HepG2 (cell line): ENCODE data around the gene WDR81. TPM values are rescaled to one million over a fixed set of nuclear protein-coding genes. Genes with fewer than 3 reads are reported as not detected.

Experiments
- DR1 ChIP-seq: sonication (generic); formaldehyde crosslinking; IDR thresholded peaks from 2 replicates; pipeline ENCODE4 v1.8.0; 2021; ENCODE audit warnings: mild to moderate bottlenecking, missing genetic modification reagents, inconsistent platforms
- FOXP1 ChIP-seq, 2 experiments: fragments of 450-650 bp in 1 of 2; IDR thresholded peaks; 2 replicates each; pipeline ENCODE4 v1.6.1; 2017 to 2018; ENCODE audit warnings: antibody characterized with exemption in 1 of 2
- HES4 ChIP-seq: sonication (generic); formaldehyde crosslinking; IDR thresholded peaks from 2 replicates; pipeline ENCODE4 v1.9.0; 2021; ENCODE audit warnings: mild to moderate bottlenecking, missing genetic modification reagents, borderline replicate concordance
- RFX5 ChIP-seq: IDR thresholded peaks from 2 replicates; pipeline ENCODE4 v1.6.1; 2011; ENCODE audit warnings: low read depth, low read length, improper control_type of control experiment
- TFE3 ChIP-seq: IDR thresholded peaks from 2 replicates; pipeline ENCODE4 v1.6.1; 2016
- U2AF1 ChIP-seq: fragments of 200-400 bp; formaldehyde crosslinking; optimal IDR thresholded peaks from 2 replicates; pipeline ENCODE3; 2017; ENCODE audit warnings: mild to moderate bottlenecking, low read depth, low read length
- YEATS4 ChIP-seq: sonication (generic); formaldehyde crosslinking; IDR thresholded peaks from 2 replicates; pipeline ENCODE4 v1.4.0; 2020; ENCODE audit warnings: missing genetic modification reagents, borderline replicate concordance
- ZBTB42 ChIP-seq: sonication (generic); formaldehyde crosslinking; IDR thresholded peaks from 2 replicates; pipeline ENCODE4 v1.5.0; 2020; ENCODE audit warnings: mild to moderate bottlenecking, missing genetic modification reagents
- ZNF121 ChIP-seq: sonication (generic); formaldehyde crosslinking; IDR thresholded peaks from 2 replicates; pipeline ENCODE4 v1.5.0; 2020; ENCODE audit warnings: mild to moderate bottlenecking, missing genetic modification reagents
- ZNF253 ChIP-seq: sonication (generic); formaldehyde crosslinking; IDR thresholded peaks from 2 replicates; pipeline ENCODE4 v1.8.0; 2022; ENCODE audit warnings: mild to moderate bottlenecking, missing genetic modification reagents, borderline replicate concordance
- ZNF296 ChIP-seq: sonication (generic); formaldehyde crosslinking; conservative IDR thresholded peaks from 2 replicates; pipeline ENCODE4 v1.5.0; 2020; ENCODE audit warnings: mild to moderate bottlenecking, missing genetic modification reagents
- ZNF430 ChIP-seq: sonication (generic); formaldehyde crosslinking; IDR thresholded peaks from 2 replicates; pipeline ENCODE4 v1.9.0; 2021; ENCODE audit warnings: mild to moderate bottlenecking, missing genetic modification reagents
- ZNF605 ChIP-seq: sonication (generic); formaldehyde crosslinking; IDR thresholded peaks from 2 replicates; pipeline ENCODE4 v1.8.0; 2022; ENCODE audit warnings: mild to moderate bottlenecking, missing genetic modification reagents
- polyA plus RNA-seq, 8 experiments: library from polyadenylated mRNA; depleted of rRNA in 3 of 8; stranded (reverse) in 7 of 8; unstranded in 1 of 8; fragments of >200 nt; fragmentation: Illumina TruSeq in 4 of 8; extraction: Trizol in 4 of 8; gene quantifications; 2 replicates each; pipeline versions ENCODE4 v1.2.1 to v1.2.3, GENCODE V29; 2011 to 2016; ENCODE audit warnings: low read depth in 4 of 8, missing spikeins in 1 of 8, mixed read lengths in 1 of 8; ENCODE audit not compliant: insufficient read depth in 1 of 8
- total RNA-seq, 5 experiments: library from RNA; depleted of rRNA; stranded (reverse); fragments of >200 nt; fragmentation: Illumina TruSeq; extraction: Trizol; gene quantifications; 2 replicates each; pipeline ENCODE4 v1.2.3, GENCODE V29; 2016; ENCODE audit warnings: low read depth in 1 of 5
- TF ChIP-seq, protein P1 (sequence below): sonication (generic); formaldehyde crosslinking; IDR thresholded peaks from 2 replicates; pipeline ENCODE4 v1.5.0; 2020; ENCODE audit warnings: mild to moderate bottlenecking, missing genetic modification reagents, borderline replicate concordance
- TF ChIP-seq, protein P2 (sequence below): sonication (generic); formaldehyde crosslinking; conservative IDR thresholded peaks from 2 replicates; pipeline ENCODE4 v1.8.1; 2023; ENCODE audit warnings: missing genetic modification reagents
- TF ChIP-seq, protein P3 (sequence below): sonication (generic); formaldehyde crosslinking; IDR thresholded peaks from 2 replicates; pipeline ENCODE4 v1.8.0; 2023; ENCODE audit warnings: mild to moderate bottlenecking, missing genetic modification reagents

The WDR81 gene
- total and polyA plus RNA-seq, 2 of the 13 experiments (the other 11 are each of a cell fraction or from before 2014, with no cell fraction given), result 9.1 to 16.7 TPM

GRCh38 chr17:1736348-1737281 is 12.1 kb downstream of the WDR81 start (continued):
- peak; percentile 83 for TF ChIP-seq TFE3 (CRISPR knock-in tag)
- TF ChIP-seq, protein P1, sequence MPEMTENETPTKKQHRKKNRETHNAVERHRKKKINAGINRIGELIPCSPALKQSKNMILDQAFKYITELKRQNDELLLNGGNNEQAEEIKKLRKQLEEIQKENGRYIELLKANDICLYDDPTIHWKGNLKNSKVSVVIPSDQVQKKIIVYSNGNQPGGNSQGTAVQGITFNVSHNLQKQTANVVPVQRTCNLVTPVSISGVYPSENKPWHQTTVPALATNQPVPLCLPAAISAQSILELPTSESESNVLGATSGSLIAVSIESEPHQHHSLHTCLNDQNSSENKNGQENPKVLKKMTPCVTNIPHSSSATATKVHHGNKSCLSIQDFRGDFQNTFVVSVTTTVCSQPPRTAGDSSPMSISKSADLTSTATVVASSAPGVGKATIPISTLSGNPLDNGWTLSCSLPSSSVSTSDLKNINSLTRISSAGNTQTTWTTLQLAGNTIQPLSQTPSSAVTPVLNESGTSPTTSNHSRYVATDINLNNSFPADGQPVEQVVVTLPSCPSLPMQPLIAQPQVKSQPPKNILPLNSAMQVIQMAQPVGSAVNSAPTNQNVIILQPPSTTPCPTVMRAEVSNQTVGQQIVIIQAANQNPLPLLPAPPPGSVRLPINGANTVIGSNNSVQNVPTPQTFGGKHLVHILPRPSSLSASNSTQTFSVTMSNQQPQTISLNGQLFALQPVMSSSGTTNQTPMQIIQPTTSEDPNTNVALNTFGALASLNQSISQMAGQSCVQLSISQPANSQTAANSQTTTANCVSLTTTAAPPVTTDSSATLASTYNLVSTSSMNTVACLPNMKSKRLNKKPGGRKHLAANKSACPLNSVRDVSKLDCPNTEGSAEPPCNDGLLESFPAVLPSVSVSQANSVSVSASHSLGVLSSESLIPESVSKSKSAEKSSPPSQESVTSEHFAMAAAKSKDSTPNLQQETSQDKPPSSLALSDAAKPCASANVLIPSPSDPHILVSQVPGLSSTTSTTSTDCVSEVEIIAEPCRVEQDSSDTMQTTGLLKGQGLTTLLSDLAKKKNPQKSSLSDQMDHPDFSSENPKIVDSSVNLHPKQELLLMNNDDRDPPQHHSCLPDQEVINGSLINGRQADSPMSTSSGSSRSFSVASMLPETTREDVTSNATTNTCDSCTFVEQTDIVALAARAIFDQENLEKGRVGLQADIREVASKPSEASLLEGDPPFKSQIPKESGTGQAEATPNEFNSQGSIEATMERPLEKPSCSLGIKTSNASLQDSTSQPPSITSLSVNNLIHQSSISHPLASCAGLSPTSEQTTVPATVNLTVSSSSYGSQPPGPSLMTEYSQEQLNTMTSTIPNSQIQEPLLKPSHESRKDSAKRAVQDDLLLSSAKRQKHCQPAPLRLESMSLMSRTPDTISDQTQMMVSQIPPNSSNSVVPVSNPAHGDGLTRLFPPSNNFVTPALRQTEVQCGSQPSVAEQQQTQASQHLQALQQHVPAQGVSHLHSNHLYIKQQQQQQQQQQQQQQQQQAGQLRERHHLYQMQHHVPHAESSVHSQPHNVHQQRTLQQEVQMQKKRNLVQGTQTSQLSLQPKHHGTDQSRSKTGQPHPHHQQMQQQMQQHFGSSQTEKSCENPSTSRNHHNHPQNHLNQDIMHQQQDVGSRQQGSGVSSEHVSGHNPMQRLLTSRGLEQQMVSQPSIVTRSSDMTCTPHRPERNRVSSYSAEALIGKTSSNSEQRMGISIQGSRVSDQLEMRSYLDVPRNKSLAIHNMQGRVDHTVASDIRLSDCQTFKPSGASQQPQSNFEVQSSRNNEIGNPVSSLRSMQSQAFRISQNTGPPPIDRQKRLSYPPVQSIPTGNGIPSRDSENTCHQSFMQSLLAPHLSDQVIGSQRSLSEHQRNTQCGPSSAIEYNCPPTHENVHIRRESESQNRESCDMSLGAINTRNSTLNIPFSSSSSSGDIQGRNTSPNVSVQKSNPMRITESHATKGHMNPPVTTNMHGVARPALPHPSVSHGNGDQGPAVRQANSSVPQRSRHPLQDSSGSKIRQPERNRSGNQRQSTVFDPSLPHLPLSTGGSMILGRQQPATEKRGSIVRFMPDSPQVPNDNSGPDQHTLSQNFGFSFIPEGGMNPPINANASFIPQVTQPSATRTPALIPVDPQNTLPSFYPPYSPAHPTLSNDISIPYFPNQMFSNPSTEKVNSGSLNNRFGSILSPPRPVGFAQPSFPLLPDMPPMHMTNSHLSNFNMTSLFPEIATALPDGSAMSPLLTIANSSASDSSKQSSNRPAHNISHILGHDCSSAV (CRISPR knock-in tag), result no peak
- TF ChIP-seq ZNF605, result peak; percentile 67; the same call in 1 of the 2 replicates
- TF ChIP-seq, protein P2, sequence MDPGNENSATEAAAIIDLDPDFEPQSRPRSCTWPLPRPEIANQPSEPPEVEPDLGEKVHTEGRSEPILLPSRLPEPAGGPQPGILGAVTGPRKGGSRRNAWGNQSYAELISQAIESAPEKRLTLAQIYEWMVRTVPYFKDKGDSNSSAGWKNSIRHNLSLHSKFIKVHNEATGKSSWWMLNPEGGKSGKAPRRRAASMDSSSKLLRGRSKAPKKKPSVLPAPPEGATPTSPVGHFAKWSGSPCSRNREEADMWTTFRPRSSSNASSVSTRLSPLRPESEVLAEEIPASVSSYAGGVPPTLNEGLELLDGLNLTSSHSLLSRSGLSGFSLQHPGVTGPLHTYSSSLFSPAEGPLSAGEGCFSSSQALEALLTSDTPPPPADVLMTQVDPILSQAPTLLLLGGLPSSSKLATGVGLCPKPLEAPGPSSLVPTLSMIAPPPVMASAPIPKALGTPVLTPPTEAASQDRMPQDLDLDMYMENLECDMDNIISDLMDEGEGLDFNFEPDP (CRISPR knock-in tag), result no peak
- peak; percentile 88 for TF ChIP-seq FOXP1 (IDR thresholded peaks at IDR 0.05)
- TF ChIP-seq FOXP1 (CRISPR knock-in tag; IDR thresholded peaks at IDR 0.05), result peak; percentile 98
- TF ChIP-seq RFX5, result peak; percentile 19; the same call in 1 of the 2 replicates
- TF ChIP-seq, protein P3, sequence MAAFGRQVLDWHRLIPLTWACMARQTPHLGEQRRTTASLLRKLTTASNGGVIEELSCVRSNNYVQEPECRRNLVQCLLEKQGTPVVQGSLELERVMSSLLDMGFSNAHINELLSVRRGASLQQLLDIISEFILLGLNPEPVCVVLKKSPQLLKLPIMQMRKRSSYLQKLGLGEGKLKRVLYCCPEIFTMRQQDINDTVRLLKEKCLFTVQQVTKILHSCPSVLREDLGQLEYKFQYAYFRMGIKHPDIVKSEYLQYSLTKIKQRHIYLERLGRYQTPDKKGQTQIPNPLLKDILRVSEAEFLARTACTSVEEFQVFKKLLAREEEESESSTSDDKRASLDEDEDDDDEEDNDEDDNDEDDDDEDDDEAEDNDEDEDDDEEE (CRISPR knock-in tag), result 0 out of 2 replicates have a peak, but pooled peaks have one; percentile 33
- TF ChIP-seq ZNF253 (CRISPR knock-in tag), result no peak
- TF ChIP-seq YEATS4 (CRISPR knock-in tag), result peak; percentile 96
- TF ChIP-seq DR1, result peak; percentile 18; the same call in 1 of the 2 replicates
- peak; percentile 94 for TF ChIP-seq ZNF430 (CRISPR knock-in tag)
- TF ChIP-seq ZNF121 (CRISPR knock-in tag), result peak; percentile 77; the same call in 1 of the 2 replicates
- no peak for TF ChIP-seq ZNF296 (CRISPR knock-in tag)
- no peak; the same call in 1 of the 2 replicates for TF ChIP-seq HES4 (CRISPR knock-in tag)
- TF ChIP-seq U2AF1, result peak; percentile 74
- no peak for TF ChIP-seq ZBTB42 (CRISPR knock-in tag)
